NCI-H146 treated with DMSO at 0.1 percent for 48 hours (cell line): ENCODE measurements around the gene FILIP1L.

ENCODE experiments used
- DNase-seq: peaks from one replicate; lab custom pipeline; 2025; ENCODE audit not compliant: unreplicated experiment; lab: John Stamatoyannopoulos, UW

FILIP1L gene

GRCh38 chr3:100019719-100020118, 94.6 kb downstream of the FILIP1L start:
- DNase-seq = no peak

GRCh38 chr3:100018806-100019205, 95.5 kb downstream of the FILIP1L start:
- DNase-seq = no peak

DNA sequence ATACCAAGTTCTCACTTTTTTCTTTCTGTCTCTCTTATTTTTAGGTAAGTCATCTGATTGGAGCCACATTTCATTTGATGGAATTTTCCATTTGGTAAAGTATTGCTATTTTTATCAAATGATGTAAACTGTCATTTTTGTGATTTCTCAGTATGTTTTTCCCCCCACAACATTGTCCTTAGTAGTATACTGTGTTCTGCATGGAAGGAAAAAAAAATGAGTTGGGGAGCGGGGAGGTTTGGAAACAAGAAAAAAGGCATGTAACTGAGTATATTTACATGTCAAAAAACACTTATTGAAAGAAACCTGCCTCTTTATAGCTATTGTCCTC, 104.2 kb downstream of the FILIP1L start:
- no peak for DNase-seq

- DNase-seq = no peak
Measured at GRCh38 chr3:100009276-100010086, 104.8 kb downstream of the FILIP1L start.

- no peak for DNase-seq
Measured at GRCh38 chr3:100008081-100008698, 106.1 kb downstream of the FILIP1L start.

- no peak for DNase-seq
Measured at GRCh38 chr3:100007313-100007712, 107.0 kb downstream of the FILIP1L start.

DNA sequence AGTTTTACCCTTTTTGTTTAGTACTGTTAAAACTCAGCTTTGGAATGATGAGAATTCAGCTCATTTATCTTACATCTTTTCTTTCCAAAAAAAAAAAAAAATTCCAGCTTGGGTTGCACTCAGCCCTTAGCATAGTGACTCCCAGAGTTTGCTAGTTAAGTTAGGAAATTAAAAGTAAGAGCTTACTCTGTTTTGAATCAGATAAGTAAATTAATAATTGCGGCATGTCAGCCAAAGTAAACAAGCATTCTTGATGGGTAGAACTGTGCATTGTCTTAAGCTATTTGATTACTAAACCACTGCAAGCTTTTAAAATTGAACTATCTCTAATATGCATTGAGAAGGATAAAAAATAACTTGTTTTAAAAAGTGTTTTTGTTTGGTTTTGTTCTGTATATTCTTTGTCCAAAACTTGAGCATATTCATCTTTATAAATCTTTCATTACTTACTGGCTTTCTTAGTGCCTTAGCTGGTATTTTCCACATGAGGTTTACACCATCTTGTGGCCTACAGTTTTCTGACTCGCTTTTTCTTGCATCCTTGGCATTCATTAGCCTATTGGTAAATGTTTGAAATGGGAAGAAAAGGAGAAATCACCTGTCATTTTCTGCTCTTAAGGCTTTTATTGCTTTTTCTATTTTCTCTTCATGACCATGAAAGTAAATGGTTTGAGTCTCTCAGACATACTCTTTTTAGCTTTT, 107.6 kb downstream of the FILIP1L start:
- DNase-seq = no peak

DNA sequence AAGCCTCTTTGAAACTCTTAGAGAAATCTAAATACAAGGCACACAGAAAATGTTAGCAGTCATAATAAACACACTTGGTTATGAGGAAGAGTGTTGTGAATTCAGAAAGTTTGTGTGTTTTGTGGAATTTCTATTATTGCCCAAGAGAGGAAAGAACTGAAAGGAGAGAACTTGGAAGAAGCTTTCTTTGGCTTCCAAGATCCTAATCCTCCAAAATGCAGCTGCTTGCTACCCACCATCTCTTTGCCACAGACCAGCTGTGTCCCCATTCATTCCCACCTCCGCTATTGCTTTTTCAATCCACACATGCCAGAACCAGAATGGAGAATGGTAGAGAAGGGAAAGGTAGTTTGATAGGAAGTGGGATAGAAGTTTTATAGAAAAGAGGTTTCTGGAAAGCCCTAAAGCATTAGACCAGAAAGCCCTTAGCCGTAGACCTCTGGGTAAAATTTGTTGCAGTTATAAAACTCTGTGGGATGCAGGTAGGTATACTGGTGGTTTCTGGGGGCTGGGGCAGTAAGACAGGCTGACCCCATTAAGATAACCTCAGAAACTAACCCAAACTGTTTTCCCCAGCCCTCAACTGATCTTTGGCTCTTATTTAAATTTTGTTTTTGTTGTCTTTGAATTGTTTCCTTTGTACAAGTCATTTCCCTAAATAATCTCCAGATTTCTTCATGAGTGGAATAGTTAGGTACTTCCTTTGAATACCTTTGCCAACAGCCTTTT, 108.5 kb downstream of the FILIP1L start:
- DNase-seq = no peak

DNA sequence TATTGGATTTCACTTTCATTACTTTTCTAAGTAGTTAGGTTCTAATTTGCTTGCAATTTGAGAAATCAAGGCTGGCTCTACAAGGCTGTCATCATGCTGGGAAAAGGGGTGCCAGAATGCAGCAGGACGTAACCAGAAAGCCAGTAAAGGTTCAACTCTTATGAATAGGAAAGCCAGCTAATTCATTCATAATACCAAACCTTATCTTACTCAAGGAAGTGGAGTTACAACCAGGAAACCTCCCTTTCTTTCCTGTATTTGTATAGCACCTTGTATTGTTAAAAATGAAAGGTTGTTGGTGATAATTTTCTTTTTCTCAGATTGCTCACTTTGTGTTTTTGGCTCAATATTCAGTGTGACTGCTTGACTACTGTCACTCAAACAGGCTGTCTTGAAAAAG, 109.4 kb downstream of the FILIP1L start:
- no peak for DNase-seq

DNA sequence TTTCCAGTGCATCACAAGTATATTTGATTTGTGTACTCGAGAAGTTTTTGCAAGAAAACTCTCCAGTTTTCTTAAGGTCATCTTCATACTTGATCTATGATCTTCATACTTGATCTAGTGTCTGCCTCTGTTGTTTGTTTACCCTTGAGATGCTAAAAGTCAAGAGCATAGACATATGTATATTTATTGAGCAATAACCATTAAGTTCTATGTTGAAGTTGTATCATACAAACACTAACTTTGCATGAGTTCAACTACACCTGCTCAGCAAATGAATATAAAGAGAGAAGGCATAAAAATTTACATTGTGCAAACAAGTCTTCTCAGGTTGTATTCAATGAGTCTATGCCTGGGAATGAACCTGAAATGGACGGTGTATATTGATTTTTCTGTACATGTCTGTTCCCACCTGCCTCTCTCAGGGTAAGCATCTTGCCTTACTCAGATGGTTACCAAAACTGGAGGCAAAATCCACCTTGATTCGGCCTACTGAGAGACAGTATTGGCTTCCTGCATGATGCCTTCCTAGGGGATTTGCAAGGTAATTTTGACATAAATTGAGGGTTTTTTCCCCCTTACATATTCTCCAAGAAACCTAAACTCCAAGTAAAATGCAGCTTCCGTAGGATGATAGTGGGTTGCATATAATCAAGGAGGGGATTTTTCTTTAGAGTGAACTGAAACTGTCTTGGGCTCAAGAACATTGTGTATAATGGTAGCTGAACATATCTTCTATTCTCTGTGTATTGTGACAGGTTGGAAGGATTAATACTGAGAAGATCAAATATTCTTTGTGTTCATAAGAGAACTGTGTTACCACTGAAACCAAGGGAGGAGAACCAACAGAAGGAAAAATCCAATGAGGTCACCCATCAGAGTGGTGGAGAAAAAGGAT, 110.4 kb downstream of the FILIP1L start:
- no peak for DNase-seq

- DNase-seq = peak; percentile 11
Measured at GRCh38 chr3:100002599-100003350, 111.5 kb downstream of the FILIP1L start.

DNA sequence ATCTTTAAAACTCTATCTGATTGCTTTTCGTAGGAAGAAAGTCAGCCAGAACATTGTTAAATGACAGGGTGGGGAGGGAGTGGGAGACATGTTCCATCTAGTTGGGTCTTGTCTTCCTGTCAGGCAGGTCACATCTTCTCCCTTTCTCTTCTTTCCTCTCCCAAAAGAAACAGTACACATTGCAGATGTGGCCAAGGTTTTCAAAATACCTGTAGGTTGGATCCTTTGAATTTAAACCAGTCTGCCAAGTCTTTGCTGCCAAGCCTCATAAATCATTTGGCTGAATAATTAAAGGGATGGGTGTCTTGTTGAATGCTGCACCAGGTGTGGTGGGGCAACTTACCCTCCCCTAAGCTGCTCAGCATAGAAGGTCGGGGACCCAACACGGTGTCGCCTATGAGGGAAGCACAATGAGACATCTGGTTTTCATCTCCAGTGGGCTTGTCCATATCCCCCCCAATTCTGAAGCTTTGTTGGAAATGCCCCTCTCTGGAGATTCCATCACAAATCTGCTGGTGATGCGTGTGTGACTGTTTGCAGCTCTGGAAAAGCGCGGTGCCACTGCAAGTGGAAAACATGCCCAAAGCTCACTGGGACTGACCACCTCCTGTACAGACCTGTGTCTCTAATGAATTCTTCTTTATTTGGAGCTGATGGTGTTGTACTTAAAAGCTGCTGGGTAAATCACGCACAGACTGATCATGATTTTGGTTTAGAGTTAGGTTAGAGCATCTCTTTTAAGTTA, 112.6 kb downstream of the FILIP1L start:
- DNase-seq = no peak

DNA sequence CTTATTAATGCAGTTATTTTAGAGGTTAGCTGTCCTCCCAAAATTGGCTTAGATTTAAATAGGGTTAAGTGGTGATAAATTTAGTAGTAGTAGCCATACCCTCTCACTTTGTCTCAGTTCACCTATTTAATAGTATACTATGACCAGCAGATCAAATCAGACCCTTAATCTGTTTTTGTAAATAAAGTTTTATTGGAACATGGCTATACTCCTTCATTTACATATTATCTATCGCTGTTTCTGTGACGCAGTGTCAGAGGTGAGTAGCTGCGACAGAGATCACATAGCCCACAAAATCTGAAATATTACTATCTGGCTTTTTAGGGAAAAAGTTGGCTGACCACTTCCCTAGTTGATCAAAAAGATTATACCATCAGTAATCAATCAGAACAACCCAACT, 113.2 kb downstream of the FILIP1L start:
- DNase-seq = no peak

- no peak for DNase-seq
Measured at GRCh38 chr3:99999536-99999935, 114.8 kb downstream of the FILIP1L start.

GRCh38 chr3:99997293-99997692, 117.0 kb downstream of the FILIP1L start:
- DNase-seq = no peak

- peak; percentile 47 for DNase-seq
Measured at GRCh38 chr3:99990179-99990578, 124.1 kb downstream of the FILIP1L start.

- no peak for DNase-seq
Measured at GRCh38 chr3:99984668-99985067, 129.6 kb downstream of the FILIP1L start.

DNA sequence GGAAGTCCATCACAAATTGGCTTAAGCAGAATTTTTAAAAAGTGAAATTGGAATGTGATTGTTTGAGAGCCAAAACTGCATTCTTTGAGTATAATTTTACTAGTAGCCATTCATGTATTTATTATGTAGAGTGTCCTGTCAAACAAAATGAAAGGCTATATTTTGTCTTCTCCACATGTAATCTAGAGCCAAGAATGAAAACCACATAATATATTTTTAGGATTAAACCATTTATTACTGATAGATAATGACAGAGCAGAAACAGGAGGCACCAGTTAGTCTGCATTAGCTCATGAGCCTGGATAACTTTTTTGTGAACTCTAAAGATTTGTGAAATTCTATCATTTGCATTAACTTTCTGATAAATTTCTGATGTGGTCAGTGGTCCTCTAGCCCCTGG, 130.2 kb downstream of the FILIP1L start:
- no peak for DNase-seq

GRCh38 chr3:99982650-99983049, 131.7 kb downstream of the FILIP1L start:
- DNase-seq = no peak
